Spleen (tissue), 11 donors: ENCODE measurements around the gene FAM151A. TPM values are rescaled to one million over a fixed set of nuclear protein-coding genes. Genes with fewer than 3 reads are reported as not detected.

ENCODE experiments used
- DNase-seq: peaks from one replicate; pipeline ENCODE4 v3.0.0-alpha.2; 2020
- H3K27ac ChIP-seq, 8 donors: fragments of 200-600 bp; sonication (generic) in 7 of 8; 1 replicate in 4 of 8; 2 replicates in 4 of 8; pipeline versions ENCODE4 v1.5.0 to v1.8.0; 2016 to 2021; ENCODE audit warnings: inconsistent platforms in 4 of 8, mild to moderate bottlenecking in 4 of 8, moderate library complexity in 1 of 8
- H3K27me3 ChIP-seq, 7 donors: fragments of 200-600 bp; sonication (generic) in 6 of 7; replicated peaks in 1 of 7; 1 replicate in 4 of 7; 2 replicates in 3 of 7; pipeline versions ENCODE4 v1.5.0 to v1.8.0; 2016 to 2021; ENCODE audit warnings: inconsistent platforms in 3 of 7, mild to moderate bottlenecking in 1 of 7
- H3K36me3 ChIP-seq, 6 donors: fragments of 200-600 bp; sonication (generic) in 5 of 6; 1 replicate in 4 of 6; 2 replicates in 2 of 6; pipeline versions ENCODE4 v1.5.0 to v1.8.0; 2016 to 2021; ENCODE audit warnings: inconsistent platforms in 2 of 6
- H3K4me1 ChIP-seq, 6 donors: fragments of 200-600 bp; sonication (generic) in 5 of 6; 1 replicate in 3 of 6; 2 replicates in 3 of 6; pipeline versions ENCODE4 v1.5.0 to v1.8.0; 2016 to 2021; ENCODE audit warnings: inconsistent platforms in 3 of 6
- H3K4me3 ChIP-seq, 8 donors: fragments of 200-600 bp; sonication (generic) in 7 of 8; 1 replicate in 4 of 8; 2 replicates in 4 of 8; pipeline versions ENCODE4 v1.5.0 to v1.8.0; 2016 to 2021; ENCODE audit warnings: inconsistent platforms in 4 of 8, mild to moderate bottlenecking in 4 of 8, moderate library complexity in 2 of 8
- H3K9me3 ChIP-seq, 8 donors: fragments of 200-600 bp; sonication (generic) in 7 of 8; 1 replicate in 4 of 8; 2 replicates in 4 of 8; pipeline versions ENCODE4 v1.5.0 to v1.8.0; 2016 to 2021; ENCODE audit warnings: inconsistent platforms in 4 of 8
- CTCF ChIP-seq, 11 experiments: fragments of 200-600 bp in 7 of 11; fragments of 450-650 bp in 4 of 11; sonication (generic) in 4 of 11; IDR thresholded peaks in 8 of 11; conservative IDR thresholded peaks in 3 of 11; 1 replicate in 7 of 11; 2 replicates in 4 of 11; pipeline versions ENCODE4 v1.4.0 to v1.8.0; 2016 to 2021; ENCODE audit warnings: antibody characterized with exemption in 11 of 11, inconsistent platforms in 4 of 11, mild to moderate bottlenecking in 1 of 11
- POLR2A ChIP-seq, 3 donors: fragments of 450-650 bp; IDR thresholded peaks; one replicate each; pipeline ENCODE4 v1.5.1; 2017; ENCODE audit warnings: antibody characterized with exemption in 3 of 3, mild to moderate bottlenecking in 1 of 3
- POLR2AphosphoS5 ChIP-seq, 3 donors: sonication (generic); formaldehyde crosslinking; IDR thresholded peaks; one replicate each; pipeline ENCODE4 v1.5.1; 2017; ENCODE audit warnings: antibody characterized with exemption in 3 of 3
- WGBS, 5 donors: extraction: QIAGEN DNeasy Blood & Tissue Kit in 3 of 5; methylation state at CpG; one replicate each; pipeline versions ENCODE4 v1.1.5 to v1.1.7; 2013 to 2018; 5-methylcytosine and 5-hydroxymethylcytosine counted together
- intact Hi-C: fragments of 100-400 bp; cut with DNase I; formaldehyde crosslinking; loops from one replicate; pipeline ENCODE4 v1.15.0; 2023; ENCODE audit warnings: low total_unique reads
- polyA plus RNA-seq, 3 donors: library from polyadenylated mRNA; stranded (reverse); fragments of 200-250 nt; gene quantifications; one replicate each; pipeline ENCODE4 v1.2.1, GENCODE V29; 2013
- total RNA-seq, 7 donors: library from RNA; depleted of rRNA in 3 of 7; stranded (reverse); fragments of >200 nt in 3 of 7; fragmentation: NEBNext Ultra II Directional in 4 of 7; extraction: Animal tissue kit (Norgen Biotek cat#: 25700) in 4 of 7; gene quantifications; one replicate each; pipeline versions ENCODE4 v1.1.0 to v1.2.1, GENCODE V29; 2016 to 2021
- donor health status: healthy with polysubstance abuse.
- donor health status: DM: no; HTN: no; CAD: no; lungs with moderate emphysema.
- donor health status: DM: no; HTN: no; CAD: no.
- donor health status: Bipolar disorder and iron deficiency.
- donor health status: healthy.
- donor health status: DM: no; HTN: no; CAD: no.
- donor health status: DM: yes; HTN: yes; CAD: no.

The FAM151A gene
- total and polyA plus RNA-seq, 10 donors = 0.70 to 4.2 (median 0.97) TPM; not detected in 1

- TF ChIP-seq POLR2A (IDR thresholded peaks at IDR 0.05) (no peak), POLR2AphosphoS5 (IDR thresholded peaks at IDR 0.05) (peak in 1 of 3 donors; percentile 25)
- Histone ChIP-seq H3K27ac (peak overlapping the region in 1 of 8 donors; percentile 36), H3K4me1 (peaks cover 0 to 26% (median 14%) of the 10 kb centered on the region in 6 donors), H3K27me3 (no peaks in the 10 kb centered on the region), H3K9me3 (no peaks in the 10 kb centered on the region), H3K4me3 (no peak overlapping the region), H3K36me3 (no peaks in the 10 kb centered on the region)
- intact Hi-C loops = no loop called here
- 19 to 45% (median 27%) methylated on average over 7 to 8 of the region's 8 CpGs for WGBS, 5 donors
- peak; percentile 73 for DNase-seq
Measured at GRCh38 chr1:54571803-54572541, 51.4 kb downstream of the FAM151A start.

GRCh38 chr1:54571326-54571725 lies 52.0 kb downstream of the FAM151A start:
- no peaks in the 10 kb centered on the region for H3K27me3 ChIP-seq

GRCh38 chr1:54570161-54570560 lies 53.2 kb downstream of the FAM151A start:
- intact Hi-C loops = no loop called here
- TF ChIP-seq POLR2A (IDR thresholded peaks at IDR 0.05) (no peak), POLR2AphosphoS5 (IDR thresholded peaks at IDR 0.05) (no peak), CTCF (IDR thresholded peaks at IDR 0.05 in 8 of 11, conservative IDR thresholded peaks at IDR 0.05 in 3 of 11) (no peak)
- WGBS, 5 donors = 84 to 97% (median 94%) methylated on average over 5 of the region's 5 CpGs
- H3K9me3 ChIP-seq = no peaks in the 10 kb centered on the region
- no peak overlapping the region for H3K27ac ChIP-seq
- no peak overlapping the region for H3K4me3 ChIP-seq
- no peaks in the 10 kb centered on the region for H3K36me3 ChIP-seq
- peaks cover 0 to 26% (median 14%) of the 10 kb centered on the region in 6 donors for H3K4me1 ChIP-seq
- DNase-seq = peak; percentile 29
- H3K27me3 ChIP-seq = no peaks in the 10 kb centered on the region

More at GRCh38 chr1:54571326-54571725, 52.0 kb downstream of the FAM151A start:
- no peak for TF ChIP-seq POLR2AphosphoS5 (IDR thresholded peaks at IDR 0.05)
- TF ChIP-seq POLR2A (IDR thresholded peaks at IDR 0.05) = no peak
- no peak for TF ChIP-seq CTCF (IDR thresholded peaks at IDR 0.05 in 8 of 11, conservative IDR thresholded peaks at IDR 0.05 in 3 of 11)
- intact Hi-C loops = no loop called here
- no peak overlapping the region for H3K4me3 ChIP-seq
- WGBS, 5 donors = 64 to 98% (median 91%) methylated on average over 3 of the region's 3 CpGs
- peaks cover 0 to 26% (median 14%) of the 10 kb centered on the region in 6 donors for H3K4me1 ChIP-seq
- H3K9me3 ChIP-seq = no peaks in the 10 kb centered on the region
- H3K27ac ChIP-seq = peak overlapping the region in 1 of 8 donors; percentile 36
- DNase-seq = peak; percentile 27
- H3K36me3 ChIP-seq = no peaks in the 10 kb centered on the region

DNA sequence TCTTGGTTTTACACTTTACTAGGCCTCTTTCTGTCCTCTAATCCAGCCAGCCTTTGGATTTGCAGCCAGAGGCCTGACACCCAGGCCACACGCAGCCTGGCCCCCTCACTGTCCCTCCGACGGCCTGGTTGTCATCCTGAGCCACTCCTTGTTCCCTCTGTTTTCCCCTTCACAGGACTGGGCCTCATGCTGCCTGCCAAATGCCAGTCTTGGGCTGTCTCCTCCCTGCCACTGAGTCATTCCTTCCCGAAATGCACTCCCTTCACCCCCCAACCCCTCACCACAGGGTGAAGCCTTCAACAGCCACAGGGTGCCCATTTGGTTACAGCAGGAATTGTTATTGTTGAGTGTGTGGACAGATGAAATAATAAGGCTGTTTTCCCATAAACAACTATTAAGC lies 54.0 kb downstream of the FAM151A start:
- Histone ChIP-seq H3K36me3 (no peaks in the 10 kb centered on the region), H3K27ac (no peak overlapping the region), H3K9me3 (no peaks in the 10 kb centered on the region), H3K4me3 (no peak overlapping the region), H3K4me1 (peaks cover 0 to 26% (median 14%) of the 10 kb centered on the region in 6 donors), H3K27me3 (no peaks in the 10 kb centered on the region)
- DNase-seq = peak; percentile 39
- 70 to 85% (median 77%) methylated on average over 4 of the region's 4 CpGs for WGBS, 5 donors
- TF ChIP-seq CTCF (IDR thresholded peaks at IDR 0.05 in 8 of 11, conservative IDR thresholded peaks at IDR 0.05 in 3 of 11) (no peak), POLR2AphosphoS5 (IDR thresholded peaks at IDR 0.05) (no peak), POLR2A (IDR thresholded peaks at IDR 0.05) (no peak)
- intact Hi-C loops = no loop called here
